Renal cortical epithelial cell (primary cell): ENCODE data around the gene SLC29A1. TPM values are rescaled to one million over a fixed set of nuclear protein-coding genes. Genes with fewer than 3 reads are reported as not detected.
A peak's percentile ranks its signal among the peaks of the same experiment; 100 is the strongest.
"Not testable (repeated sequence)": the region's sequence is repeated elsewhere in the genome, so short reads cannot be mapped to it uniquely, and the experiment has no call there.

Experiments used
- DNase-seq: peaks from one replicate; pipeline ENCODE4 v3.0.0-alpha.2; 2011; ENCODE audit warnings: low read depth
- total RNA-seq: library from RNA; depleted of rRNA; stranded (reverse); fragments of >200 nt; gene quantifications from 2 replicates; pipeline ENCODE4 v1.2.3, GENCODE V29; 2014

The SLC29A1 gene
- total RNA-seq, 1 donor from 2014 or later, result 15.3 TPM

DNA sequence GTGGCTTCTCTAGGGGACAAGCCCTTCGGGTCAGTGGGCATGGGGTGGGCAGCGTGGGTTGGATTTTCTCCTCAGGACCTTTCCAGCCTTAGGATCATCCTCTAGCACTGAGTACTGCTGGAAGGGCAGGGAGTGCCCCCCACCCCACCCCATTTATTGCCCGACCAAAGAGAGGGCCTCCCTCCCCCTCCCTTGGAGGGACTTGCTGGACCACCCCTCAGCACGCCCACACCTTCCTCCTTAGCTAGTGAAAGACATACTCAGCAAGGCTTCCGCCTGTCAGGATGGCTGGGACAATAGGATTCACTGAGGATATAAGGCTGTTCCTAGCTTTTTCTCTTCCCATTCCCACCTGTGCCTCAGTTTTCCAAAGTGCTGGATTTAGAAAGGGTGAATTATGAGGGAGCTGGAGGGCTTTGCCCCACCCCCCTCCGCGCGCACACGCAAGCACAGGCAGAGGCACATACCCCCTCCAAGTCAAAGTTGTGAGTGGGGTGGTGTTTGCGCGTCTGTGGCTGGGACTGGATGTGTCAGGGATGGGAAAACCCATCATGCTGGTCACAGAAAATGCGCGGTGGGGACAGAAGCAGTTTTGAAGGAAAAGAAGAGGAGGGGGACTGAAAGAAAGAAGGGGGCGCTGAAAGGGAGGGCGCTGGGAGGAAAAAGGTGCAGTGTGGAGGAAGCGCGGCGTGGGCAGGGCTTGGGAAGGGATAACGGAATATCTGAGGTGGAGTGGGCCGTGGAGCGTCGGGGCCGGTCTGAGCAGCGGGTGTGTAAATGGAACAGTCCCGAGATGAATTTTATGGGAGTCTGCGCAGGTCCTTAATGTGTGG, 693 bp upstream of the SLC29A1 start:
- no peak for DNase-seq

DNA sequence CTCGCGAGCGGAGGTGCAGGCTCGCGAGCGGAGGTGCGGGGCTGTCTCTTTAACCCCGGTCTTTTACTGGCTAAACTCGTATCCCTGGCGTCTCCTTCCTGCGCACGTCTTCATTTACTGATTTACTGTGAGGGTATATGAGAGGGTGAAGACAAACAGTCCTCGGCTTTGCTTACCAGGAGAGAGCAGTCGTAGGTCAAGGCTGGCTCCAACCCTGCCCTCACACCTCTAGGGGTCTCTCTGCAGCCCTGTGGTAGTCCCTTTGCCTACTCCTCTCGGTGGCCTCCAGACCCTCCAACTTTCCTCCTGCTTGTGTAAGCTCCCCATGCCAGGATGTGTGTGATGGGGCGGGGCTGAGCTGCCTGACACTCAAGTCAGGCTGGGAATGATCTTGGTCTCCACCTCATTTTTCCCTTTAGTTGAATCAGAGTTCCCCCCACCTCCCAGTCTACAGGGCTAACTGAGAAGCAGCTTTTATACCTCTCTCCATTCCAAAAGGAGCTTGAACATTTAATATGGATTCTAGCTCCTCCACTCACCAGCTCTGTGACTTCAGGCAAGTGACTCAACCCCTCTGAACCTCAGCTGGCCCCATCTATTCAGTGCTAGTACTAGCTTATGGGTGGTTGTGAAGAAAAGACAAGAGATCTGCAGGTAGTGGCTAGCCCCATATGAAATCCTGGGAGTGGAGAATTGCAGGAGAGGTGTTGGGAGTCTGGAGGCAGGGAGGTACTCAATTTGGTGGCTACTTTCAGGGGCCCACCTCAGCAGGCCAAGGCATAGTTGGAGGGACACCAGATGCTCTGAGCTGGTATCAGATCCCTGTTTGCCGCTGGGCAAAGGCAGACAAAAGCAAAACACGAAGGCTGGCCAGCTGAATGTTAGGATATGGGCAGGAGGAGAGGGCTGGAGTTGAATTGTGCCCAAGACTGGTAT, 902 bp downstream of the SLC29A1 start:
- peak; percentile 22 for DNase-seq

DNA sequence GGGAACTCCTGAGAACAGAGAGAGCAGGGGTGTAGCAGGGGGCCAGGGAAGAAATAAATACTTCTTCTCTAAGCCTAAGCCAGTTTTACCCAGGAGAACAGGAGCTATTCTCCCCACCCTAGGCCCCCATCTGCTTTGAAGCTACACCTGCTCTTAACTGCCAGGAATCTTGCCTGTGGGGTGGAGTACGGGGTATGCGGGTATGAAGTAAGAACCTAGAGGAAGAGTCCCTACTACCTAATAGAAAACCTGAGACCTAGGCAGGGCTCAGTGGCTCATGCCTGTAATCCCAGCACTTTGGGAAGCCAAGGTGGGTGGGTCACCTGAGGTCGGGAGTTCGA, 1.5 kb downstream of the SLC29A1 start:
- no peak for DNase-seq

DNA sequence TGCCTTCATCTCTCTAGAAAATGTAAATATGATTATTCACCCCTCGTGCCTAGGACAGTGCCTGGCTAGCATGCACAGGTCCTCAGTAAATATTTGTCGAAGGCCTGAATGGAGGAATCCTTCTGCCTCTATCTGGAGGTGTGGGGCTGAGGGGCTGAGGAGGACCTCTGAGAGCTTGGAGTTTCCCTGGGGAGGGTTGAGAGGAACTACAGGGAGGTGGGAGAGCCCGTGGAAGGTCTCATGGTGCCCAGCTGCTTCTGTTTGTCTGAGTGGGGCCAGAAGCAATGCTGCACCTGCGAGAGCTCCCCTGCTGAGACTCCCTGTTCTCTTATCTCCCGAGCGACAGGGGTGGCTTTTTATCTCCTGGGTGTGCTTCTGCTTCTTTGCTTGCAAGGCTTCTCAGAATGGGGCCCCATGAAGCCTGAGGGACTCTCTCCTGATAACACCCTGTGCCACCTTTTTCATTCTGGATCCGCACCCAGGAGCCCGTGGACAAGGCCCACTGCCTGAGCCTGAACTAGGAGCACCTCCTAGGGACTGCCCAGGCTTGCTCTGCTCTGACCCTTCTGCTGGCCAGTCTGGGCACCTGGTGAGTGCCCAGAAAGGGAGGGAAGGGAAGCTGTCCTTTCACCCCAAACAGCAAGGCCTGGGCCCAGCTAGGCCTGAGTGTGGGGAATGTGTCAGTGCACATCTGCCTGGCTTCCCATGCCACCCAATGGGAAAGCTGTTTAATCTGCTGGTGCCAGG, 2.4 kb downstream of the SLC29A1 start:
- no peak for DNase-seq

DNA sequence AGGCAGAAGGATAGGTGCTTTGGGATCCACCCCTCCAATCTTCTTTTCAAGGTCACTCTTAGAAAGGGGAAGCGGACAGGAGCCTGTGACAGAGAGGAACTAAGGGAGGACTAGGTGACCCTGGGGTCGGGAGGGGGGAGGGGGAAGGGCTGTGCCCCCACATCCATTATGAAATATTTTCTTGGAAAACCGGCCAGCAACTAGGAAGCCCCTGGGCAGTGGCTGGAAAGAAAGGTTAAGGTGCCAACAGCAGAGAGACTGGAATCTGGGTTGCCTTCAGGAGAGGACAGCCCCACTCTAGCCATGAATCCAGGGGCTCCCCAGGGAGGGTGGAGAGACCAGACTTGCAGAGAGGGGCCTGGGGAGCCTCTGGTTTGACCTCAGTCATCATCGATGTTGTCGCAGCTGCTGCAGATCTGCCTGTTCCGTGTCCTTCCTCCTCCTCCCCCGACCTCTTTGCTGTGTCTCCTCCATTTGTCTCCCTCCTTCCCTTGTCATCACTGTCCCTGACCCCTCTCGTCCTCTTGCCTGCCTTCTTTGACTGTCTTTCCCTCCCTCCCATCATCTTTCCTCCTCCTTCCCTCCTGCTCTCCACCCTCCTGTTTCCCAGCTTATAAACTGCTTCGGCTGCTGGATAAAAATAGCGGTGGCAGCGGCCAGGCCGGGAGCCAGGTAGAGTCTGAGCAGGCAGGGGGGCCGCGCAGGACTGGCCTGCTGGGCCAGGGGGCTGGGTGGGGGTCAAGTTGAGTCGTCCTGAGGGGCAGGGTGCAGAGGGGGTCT, 3.2 kb downstream of the SLC29A1 start:
- DNase-seq, result no peak

DNA sequence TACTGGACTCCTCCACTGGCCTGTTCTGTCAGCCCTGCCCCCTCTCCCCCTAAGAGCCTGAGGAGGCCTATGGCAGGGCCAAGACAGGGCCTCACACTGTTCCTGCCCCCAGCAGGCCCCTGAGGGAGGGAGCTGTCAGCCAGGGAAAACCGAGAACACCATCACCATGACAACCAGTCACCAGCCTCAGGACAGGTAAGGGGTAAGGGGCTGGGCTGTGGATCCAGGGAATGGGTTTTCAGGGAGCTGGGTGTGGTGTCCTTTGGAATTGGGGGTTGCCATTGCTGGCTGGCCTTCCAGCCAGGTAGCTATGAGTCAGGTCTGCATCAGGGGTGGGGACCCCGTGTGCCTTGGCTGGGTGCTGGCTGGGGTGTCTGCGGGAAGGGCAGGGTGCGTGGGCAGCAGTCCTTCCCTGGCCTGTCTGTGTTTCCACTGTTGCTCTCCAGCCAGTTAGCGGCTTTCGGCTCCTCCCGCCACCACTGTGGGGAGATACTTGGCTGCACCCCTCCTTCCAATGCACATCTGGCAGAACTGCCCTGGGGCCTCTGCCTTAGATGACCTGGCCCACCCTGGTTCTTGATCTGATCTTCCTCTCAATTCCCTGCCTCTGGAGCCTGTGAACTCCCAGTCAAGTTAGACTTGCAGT, 3.9 kb downstream of the SLC29A1 start:
- no peak for DNase-seq

DNA sequence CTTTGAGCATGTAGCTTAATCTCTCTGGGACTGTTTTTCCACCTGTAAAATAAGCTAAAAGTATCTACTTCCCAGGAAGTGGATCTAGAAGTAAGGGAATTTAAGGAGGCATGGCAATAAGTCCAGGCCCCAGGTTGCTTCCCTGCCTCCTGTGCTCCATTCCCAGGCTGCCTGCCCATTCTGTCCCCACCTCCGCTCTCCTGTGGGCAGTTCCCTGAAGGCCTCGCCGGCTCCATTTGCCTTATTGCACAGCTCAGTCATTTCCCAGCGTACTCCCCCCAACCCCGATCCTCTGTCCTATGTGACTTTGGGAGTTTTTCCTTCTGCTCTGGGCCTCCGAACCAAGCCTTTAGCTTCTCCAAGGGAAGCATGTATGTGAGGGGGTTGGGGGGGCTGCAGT, 4.6 kb downstream of the SLC29A1 start:
- DNase-seq, result no peak

DNA sequence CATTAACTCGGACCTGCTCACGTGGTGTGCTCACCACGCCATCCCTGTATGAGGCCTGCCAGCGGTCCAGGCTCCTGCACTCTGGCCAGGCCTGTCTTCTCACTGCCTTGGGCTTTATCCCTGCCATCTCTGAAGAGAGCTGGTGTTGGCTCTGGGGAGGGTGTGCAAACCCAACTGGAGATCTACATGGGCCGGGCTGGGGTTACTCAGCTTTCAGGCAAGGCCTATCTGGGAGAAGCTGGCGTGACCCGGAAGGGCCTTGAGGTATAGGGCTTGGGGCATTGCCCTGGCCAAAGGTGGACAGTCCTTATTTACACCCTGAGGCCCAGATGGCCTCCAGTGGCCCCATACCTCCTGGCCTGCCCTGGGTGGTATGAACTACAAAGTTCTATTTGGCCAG, 5.0 kb downstream of the SLC29A1 start:
- DNase-seq, result no peak

DNA sequence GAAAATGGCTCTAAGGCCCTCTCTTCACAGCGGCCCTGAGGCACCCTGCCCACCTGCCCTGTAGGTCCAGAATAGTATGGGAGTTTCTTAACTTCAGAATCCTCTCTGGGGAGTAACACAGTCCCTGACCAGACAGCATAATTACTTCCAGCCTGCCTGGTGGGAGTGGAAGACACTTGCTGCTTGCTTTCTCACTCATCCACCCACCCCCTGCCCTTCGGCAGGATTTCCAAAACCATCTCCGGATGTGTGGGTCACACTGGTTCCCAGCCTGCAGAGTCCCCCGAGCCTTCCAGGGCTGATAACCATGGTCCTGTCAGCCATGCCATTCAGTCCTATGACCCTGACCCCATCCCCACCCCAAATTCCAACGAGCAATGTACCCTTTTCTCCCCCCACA, 5.4 kb downstream of the SLC29A1 start:
- DNase-seq, result no peak

DNA sequence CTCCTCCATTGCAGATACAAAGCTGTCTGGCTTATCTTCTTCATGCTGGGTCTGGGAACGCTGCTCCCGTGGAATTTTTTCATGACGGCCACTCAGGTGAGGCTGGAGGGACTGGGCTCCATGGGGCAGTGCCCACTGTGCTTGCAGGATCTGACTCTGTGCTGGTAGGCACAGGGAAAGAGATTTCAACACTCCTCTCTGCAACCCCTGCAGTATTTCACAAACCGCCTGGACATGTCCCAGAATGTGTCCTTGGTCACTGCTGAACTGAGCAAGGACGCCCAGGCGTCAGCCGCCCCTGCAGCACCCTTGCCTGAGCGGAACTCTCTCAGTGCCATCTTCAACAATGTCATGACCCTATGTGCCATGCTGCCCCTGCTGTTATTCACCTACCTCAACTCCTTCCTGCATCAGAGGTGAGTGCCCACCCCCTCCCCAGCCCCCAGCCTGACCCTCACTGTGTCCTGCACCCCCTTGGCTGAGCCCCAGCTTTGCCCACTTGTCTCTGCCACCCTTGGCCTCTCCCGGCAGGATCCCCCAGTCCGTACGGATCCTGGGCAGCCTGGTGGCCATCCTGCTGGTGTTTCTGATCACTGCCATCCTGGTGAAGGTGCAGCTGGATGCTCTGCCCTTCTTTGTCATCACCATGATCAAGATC, 6.1 kb downstream of the SLC29A1 start:
- no peak for DNase-seq

DNA sequence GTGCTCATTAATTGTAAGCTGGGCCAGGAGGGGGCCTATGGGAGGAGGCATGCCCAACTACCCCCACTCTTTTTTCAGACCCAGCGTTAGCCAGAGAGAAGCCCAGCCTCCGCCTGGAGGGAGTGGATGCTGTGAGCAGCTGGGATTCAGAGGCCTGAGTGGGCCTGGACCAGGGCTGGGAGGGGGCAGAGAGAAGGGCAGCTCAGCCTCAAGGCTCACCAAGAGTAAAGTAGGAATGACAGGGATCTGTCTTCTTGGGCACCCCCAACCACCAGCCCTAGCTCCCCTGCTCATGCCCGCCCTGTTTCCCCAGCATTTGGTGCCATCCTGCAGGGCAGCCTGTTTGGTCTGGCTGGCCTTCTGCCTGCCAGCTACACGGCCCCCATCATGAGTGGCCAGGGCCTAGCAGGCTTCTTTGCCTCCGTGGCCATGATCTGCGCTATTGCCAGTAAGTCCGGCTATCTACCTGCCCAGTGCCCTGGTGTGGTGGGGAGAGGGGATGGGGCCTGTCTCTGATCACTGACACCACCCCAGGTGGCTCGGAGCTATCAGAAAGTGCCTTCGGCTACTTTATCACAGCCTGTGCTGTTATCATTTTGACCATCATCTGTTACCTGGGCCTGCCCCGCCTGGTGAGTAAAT, 6.8 kb downstream of the SLC29A1 start:
- DNase-seq, result no peak

DNA sequence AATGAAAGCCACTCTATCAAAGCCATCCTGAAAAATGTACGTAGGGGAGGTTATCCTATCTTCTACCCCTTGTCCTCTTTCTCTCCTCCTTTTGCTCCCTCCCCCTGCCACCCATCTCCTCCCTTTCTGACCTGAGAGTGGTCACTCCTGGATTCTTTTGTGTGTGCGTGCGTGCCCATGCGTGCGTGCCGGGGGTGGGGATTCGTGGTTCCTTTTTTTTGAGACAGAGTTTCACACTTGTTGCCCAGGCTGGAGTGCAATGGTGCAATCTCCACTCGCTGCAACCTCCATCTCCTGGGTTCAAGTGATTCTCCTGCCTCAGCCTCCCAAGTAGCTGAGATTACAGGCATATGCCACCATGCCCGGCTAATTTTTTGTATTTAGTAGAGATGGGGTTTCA, 8.0 kb downstream of the SLC29A1 start:
- not testable (repeated sequence) for DNase-seq

DNA sequence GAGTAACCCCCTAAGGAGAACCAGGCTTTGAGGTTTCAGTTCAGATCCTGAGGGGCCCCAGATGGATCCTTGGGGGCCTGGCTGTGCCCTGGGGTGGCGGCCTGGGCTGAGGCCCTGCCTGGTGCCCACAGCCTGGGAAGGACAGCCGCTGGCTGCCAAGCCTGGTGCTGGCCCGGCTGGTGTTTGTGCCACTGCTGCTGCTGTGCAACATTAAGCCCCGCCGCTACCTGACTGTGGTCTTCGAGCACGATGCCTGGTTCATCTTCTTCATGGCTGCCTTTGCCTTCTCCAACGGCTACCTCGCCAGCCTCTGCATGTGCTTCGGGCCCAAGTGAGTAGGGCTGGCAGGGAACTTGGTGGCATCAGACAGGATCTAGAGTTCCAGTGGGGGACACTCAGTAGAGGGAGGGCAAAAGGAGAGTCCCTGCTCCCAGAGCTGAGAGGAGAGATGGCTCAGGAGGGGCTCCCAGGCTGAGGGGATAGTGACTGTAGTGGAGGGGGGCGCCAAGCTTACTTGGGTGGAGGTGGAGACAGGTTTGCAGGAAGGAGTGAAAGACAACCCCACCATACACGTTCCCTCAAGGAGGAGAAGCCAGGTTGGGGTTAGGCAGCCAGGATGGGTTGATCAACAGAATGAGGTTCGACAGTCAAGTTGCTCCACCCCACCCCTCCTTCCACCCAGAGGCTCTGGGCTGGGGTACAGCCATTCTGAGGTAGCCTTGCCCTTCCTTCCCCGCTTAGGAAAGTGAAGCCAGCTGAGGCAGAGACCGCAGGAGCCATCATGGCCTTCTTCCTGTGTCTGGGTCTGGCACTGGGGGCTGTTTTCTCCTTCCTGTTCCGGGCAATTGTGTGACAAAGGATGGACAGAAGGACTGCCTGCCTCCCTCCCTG, 9.5 kb downstream of the SLC29A1 start:
- no peak for DNase-seq

DNA sequence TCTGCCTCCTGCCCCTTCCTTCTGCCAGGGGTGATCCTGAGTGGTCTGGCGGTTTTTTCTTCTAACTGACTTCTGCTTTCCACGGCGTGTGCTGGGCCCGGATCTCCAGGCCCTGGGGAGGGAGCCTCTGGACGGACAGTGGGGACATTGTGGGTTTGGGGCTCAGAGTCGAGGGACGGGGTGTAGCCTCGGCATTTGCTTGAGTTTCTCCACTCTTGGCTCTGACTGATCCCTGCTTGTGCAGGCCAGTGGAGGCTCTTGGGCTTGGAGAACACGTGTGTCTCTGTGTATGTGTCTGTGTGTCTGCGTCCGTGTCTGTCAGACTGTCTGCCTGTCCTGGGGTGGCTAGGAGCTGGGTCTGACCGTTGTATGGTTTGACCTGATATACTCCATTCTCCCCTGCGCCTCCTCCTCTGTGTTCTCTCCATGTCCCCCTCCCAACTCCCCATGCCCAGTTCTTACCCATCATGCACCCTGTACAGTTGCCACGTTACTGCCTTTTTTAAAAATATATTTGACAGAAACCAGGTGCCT, 10.2 kb downstream of the SLC29A1 start:
- no peak for DNase-seq

DNA sequence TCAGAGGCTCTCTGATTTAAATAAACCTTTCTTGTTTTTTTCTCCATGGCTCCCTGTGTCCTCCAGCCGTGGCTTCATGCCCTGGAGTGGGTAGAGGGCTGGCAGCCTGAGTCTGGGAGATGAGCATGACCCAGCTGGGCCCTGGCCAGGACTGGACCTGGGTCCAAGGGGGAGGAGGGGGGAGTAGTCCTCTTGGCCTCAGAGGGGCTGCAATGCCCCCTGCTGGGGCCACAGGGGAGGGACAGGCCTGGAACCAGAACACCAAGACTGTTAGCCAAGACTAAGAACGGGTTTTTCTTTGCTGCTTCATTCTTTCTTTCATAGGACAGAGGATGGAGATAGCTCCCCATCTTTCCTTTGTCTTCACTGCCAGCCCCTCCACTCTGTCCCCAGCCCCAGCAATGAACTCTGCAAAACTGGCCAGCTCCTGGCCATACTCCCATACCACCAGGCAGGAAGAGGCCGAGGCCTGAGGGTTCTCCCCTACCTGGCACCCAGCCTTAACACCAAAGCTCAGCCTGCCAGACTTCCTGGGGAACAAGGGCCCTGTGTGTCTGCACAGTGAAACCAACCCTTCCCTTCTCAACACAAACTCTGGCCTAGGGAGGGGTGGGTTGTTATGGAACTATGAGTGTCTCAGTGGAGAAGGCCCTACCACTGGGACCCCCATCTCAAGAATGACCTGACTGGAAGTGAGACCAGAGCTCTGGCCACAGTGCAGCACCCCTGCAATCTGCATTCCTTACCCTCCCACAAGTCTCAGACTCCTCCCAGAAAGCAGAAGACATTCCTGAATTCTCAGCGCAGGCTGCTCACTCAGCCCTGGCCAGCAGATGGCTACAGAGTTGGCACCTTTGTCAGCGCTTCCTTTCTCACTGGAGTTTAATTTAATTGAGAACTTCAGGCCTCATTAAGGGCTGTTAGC, 11.0 kb downstream of the SLC29A1 start:
- peak; percentile 89 for DNase-seq

DNA sequence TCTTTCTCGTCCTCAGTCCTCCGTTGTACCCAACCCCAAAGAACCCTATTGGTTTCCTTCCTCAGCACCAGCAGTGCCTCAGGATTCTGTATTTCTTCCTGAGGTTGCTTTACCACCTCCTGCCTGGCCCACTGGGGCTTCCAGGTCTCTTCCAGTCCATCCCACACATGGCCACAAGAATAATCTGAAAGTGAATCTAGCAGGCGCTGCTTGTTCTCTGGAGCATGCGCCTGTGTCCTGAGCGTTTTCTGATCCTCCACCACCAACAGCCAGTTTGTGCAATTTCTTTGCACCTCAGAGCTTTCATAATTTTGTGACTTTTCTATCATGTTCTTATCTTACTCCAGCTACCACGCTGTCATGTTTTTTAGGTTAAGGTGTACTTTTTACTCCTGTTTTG, 11.9 kb downstream of the SLC29A1 start:
- DNase-seq, result no peak

DNA sequence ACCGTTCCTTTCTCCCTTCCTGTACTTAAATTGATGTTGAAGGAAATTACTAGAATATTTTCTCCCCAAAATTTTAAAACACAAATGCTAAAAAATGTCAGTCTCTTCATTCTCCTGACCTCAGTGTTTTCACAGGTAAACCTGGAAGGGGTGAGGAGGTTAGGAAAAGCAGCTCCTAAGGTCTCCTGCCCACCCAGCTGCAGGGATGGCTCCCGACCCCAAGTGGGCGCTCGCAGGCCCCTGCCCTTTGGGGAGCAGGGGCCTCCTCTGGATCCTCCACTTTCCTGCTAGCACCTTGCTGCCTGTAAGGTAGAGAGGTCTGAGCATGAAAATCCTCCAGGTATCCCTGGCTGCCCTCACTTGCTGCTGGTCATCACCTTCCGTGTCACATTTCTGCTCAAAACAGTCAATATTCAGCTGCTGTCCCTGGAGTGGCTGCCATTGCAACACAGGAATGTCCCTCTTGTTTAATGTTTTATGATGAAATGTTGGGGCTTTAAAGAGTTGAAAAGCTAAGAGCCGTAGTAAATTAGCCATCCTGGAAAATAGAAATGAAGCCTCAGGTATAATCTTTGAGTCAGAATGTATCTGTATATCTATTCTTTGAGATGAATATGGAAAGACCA, 12.6 kb downstream of the SLC29A1 start:
- no peak for DNase-seq
